Measurements from ENCODE around the gene RIMS4.

RIMS4 gene

GRCh38 chr20:44796311-44796710 lies 14.0 kb downstream of the RIMS4 start:
- no peak for DNase-seq (ENCODE audit: low read depth, low spot score)

GRCh38 chr20:44795836-44796235 lies 14.5 kb downstream of the RIMS4 start:
- no peak for DNase-seq (ENCODE audit: low read depth, low spot score)

GRCh38 chr20:44792796-44793195 lies 17.6 kb downstream of the RIMS4 start:
- no peak for DNase-seq (ENCODE audit: low read depth, low spot score)

- DNase-seq (ENCODE audit: low read depth, low spot score) = no peak
These were observed 19.5 kb downstream of the RIMS4 start for GRCh38 chr20:44790638-44791393.

- DNase-seq (ENCODE audit: low read depth, low spot score) = no peak
These were observed 21.5 kb downstream of the RIMS4 start for GRCh38 chr20:44788706-44789456.

GRCh38 chr20:44787299-44787698 lies 23.0 kb downstream of the RIMS4 start:
- DNase-seq (ENCODE audit: low read depth, low spot score) = no peak

- no peak for DNase-seq (ENCODE audit: low read depth, low spot score)
These were observed 24.6 kb downstream of the RIMS4 start for GRCh38 chr20:44785768-44786167.

GRCh38 chr20:44784688-44785087 lies 25.7 kb downstream of the RIMS4 start:
- DNase-seq (ENCODE audit: low read depth, low spot score) = no peak

- no peak for DNase-seq (ENCODE audit: low read depth, low spot score)
These were observed 28.6 kb downstream of the RIMS4 start for GRCh38 chr20:44781791-44782190.

- DNase-seq (ENCODE audit: low read depth, low spot score) = no peak
These were observed 29.2 kb downstream of the RIMS4 start for GRCh38 chr20:44781118-44781517.

- peak; percentile 21 for DNase-seq (ENCODE audit: low read depth, low spot score)
These were observed 30.1 kb downstream of the RIMS4 start for GRCh38 chr20:44780226-44780625.

- DNase-seq (ENCODE audit: low read depth, low spot score) = no peak
These were observed 33.4 kb downstream of the RIMS4 start for GRCh38 chr20:44776980-44777379.

- DNase-seq (ENCODE audit: low read depth, low spot score) = no peak
These were observed 37.1 kb downstream of the RIMS4 start for GRCh38 chr20:44773070-44773829.

GRCh38 chr20:44772636-44773035 lies 37.7 kb downstream of the RIMS4 start:
- DNase-seq (ENCODE audit: low read depth, low spot score) = no peak

GRCh38 chr20:44771172-44771535 lies 39.2 kb downstream of the RIMS4 start:
- DNase-seq (ENCODE audit: low read depth, low spot score) = no peak

- DNase-seq (ENCODE audit: low read depth, low spot score) = no peak
These were observed 39.7 kb downstream of the RIMS4 start for GRCh38 chr20:44770484-44771171.

GRCh38 chr20:44769481-44769863 lies 40.9 kb downstream of the RIMS4 start:
- no peak for DNase-seq (ENCODE audit: low read depth, low spot score)

GRCh38 chr20:44768854-44769480 lies 41.4 kb downstream of the RIMS4 start:
- DNase-seq (ENCODE audit: low read depth, low spot score) = no peak

GRCh38 chr20:44768256-44768655 lies 42.1 kb downstream of the RIMS4 start:
- DNase-seq (ENCODE audit: low read depth, low spot score) = no peak

GRCh38 chr20:44765701-44766347 lies 44.5 kb downstream of the RIMS4 start:
- no peak for DNase-seq (ENCODE audit: low read depth, low spot score)

GRCh38 chr20:44765091-44765490 lies 45.3 kb downstream of the RIMS4 start:
- no peak for DNase-seq (ENCODE audit: low read depth, low spot score)

All from smooth muscle cell of the brain vasculature (primary cell).